GM19324 (cell line): Measurements from ENCODE around the gene PXMP4.
"Not testable (repeated sequence)": the region's sequence is repeated elsewhere in the genome, so short reads cannot be mapped to it uniquely, and the experiment has no call there.

Experiments
- ATAC-seq: cut with Tn5 transposase; IDR thresholded peaks from one replicate; pipeline ENCODE4 v1.9.1; 2021; ENCODE audit warnings: mild to moderate bottlenecking, moderate library complexity; ENCODE audit not compliant: unreplicated experiment, low FRiP score

Gene PXMP4, protein sequence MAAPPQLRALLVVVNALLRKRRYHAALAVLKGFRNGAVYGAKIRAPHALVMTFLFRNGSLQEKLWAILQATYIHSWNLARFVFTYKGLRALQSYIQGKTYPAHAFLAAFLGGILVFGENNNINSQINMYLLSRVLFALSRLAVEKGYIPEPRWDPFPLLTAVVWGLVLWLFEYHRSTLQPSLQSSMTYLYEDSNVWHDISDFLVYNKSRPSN

DNA sequence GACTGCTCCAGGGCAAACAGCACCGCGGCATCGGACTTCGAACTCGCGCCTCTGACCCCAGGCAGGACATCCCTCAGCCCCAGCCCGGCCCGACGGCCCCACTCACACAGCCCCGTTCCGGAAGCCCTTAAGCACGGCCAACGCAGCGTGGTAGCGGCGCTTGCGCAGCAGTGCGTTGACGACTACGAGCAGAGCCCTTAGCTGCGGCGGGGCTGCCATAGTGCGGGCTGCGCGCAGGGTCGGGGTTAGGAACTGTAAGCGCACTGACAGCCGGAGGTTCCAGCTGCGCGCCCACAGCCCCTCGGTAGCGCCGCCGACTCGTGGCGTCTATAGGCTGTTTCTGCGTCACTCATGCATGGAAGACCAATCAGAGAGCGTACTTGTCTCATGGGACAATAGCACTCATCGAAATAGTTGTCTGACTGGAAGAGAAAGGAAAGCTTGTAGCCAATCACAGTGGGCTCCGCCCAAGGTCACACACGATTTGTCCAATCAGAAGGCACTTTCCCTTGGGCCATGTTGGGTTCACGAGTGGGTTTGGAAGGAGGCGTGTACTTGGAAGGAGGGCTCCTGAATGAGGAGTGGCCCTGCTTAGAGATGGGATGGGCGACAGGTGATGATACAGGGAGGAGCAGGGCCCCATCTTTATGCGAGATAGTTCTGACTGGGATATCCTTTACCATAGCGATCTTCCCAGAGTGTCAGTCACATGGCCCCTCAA, at the start of gene PXMP4:
TSS of gene PXMP4 (minus strand) at position 322 of the 721 bp plus-strand sequence. CDS start at position 219, 103 bp downstream.
- peak; percentile 97 for ATAC-seq

DNA sequence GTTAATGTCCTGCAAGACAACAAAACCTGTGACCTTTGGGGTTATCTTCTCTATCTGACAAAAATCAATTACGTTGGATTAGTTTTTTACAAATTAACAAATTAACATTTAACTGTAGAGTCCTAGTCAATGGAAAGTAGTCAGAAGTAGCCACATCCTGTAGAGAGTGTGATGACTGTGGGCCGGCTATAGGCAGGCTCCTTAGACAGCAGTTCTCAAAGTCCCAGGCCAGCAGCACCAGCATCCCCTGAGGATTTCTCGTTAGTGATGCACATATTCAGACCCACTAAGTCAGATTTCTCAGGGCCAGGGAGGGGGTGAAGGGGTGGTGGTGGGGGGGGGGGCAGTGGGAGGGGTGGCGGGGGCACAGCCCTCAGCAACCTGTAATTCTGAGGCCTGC, 48.9 kb upstream of the PXMP4 start:
- ATAC-seq: no peak

DNA sequence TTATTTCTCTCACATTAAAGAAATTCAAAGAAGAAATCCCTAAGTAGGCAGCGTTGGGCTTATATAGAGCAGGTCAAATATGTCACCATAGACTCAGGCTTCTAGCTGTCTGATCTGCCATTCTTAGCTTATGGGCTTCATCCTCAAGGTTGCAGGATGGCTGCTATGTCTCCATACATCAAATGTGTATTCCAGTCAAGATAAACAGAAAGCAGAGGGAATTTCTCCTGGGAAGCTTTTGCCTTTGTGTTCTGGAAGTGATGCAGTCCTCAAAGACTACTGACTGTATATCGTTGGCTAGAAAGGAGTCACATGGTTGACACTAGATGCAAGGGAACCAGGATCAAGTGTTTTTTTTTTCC, 47.6 kb upstream of the PXMP4 start:
- ATAC-seq: no peak

DNA sequence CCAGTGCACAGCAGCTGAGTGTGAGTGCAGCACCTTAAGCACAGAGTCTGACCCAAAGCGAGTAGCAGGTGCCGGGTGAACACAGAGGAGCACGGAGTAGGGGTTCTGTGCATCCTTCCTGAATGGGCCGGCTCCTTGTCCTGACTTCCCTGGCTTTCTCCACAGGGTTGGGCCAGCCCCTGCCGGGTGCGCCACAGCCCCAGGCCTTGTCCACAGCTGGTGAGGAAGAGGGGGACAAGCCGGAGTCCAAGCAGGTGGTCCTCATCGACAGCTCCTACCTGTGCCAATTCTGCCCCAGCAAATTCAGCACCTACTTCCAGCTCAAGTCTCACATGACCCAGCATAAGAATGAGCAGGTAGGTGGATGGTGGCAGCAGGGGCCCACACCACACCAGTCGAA, 46.6 kb upstream of the PXMP4 start:
- no peak for ATAC-seq

DNA sequence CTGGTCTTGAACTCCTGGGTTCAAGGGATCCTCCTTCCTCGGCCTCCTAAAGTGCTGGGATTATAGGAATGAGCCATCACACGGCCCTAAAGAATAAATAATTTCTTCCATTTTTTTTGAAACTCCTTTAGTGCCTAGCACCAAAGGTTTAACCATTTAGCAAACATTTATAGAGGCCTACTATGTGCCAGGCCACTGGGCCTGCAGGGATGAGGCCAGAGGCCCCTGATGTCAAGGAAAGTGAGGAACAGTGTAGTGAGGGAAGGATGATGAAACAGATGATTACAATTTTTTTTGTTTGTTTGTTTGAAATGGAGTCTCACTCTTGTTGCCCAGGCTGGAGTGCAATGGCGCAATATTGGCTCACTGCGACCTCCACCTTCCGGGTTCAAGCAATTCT, 45.5 kb upstream of the PXMP4 start:
- no peak for ATAC-seq

DNA sequence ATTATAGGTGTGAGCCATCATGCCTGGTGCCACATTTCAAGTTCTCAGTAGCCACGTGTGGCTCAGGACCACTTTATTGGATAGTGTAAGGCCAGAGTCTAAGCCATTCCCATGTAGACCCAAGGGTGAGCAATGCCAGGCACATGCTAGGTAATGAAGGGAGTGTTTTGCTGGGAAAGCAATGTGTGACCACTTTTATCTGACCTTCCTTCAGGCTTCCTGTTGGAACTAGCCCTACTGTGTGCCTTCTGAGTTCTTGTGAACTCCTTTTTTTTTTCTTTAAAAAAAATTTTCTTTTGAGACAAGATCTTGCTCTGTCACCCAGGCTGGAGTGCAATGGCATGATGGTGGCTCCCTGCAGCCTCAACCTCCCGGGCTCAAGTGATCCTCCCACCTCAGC, 45.0 kb upstream of the PXMP4 start:
- ATAC-seq: no peak

DNA sequence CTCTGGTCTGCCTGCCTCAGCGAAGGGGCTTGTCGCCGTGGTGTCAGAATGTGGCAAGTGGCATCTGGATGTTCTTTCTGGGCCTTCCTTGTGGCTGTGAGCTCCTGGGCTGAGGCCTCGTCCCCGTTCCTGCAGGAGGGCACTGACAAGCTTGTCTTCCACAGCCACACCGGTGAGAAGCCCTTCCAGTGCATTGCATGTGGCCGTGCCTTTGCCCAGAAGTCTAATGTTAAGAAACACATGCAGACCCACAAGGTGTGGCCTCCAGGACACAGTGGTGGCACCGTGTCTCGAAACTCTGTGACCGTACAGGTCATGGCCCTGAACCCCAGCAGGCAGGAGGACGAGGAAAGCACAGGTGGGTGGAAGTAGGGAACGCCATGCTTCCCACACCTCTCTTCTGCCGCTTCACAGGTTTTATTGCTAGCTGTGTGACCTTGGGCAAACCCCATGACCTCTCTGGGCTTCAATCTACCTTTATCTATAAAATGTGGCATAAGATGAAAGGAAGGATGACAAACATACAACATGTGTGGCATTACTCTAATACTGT, 41.7 kb upstream of the PXMP4 start:
- no peak for ATAC-seq

DNA sequence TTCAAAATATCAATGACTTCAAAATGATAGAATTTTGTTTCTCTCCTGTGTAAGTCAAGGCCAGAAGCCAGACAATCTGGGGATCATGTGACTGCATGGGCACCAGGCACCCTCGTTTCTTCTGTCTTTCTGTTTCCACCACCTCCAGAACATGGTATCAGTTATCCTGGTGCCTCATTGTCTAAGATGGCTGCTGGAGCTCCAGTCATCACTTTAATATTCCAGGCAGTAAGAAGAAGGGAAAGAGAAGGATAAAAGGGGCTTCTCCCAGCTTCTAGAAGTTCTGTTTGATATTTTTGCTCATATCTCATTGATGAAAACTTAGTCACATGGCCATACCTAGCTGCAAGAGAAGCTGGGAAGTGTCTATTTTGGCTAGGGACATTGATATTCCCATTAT, 37.3 kb upstream of the PXMP4 start:
- no peak for ATAC-seq

DNA sequence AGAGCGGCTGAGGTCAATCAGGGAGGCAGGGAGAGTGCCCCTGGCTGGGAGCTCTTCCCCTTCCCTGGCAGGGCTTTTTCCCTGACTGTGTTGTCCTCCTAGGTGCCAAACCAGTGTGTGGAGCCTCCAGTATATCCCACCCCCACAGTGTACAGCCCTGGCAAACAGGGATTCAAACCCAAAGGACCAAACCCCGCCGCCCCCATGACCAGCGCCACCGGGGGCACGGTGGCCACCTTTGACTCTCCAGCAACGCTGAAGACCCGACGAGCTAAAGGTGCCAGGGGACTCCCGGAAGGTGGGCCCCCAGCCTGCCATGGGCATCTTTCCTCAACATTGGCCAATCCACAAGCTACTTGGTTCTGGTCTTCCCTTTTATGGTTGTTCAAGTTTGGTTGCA, 36.9 kb upstream of the PXMP4 start:
- no peak for ATAC-seq

DNA sequence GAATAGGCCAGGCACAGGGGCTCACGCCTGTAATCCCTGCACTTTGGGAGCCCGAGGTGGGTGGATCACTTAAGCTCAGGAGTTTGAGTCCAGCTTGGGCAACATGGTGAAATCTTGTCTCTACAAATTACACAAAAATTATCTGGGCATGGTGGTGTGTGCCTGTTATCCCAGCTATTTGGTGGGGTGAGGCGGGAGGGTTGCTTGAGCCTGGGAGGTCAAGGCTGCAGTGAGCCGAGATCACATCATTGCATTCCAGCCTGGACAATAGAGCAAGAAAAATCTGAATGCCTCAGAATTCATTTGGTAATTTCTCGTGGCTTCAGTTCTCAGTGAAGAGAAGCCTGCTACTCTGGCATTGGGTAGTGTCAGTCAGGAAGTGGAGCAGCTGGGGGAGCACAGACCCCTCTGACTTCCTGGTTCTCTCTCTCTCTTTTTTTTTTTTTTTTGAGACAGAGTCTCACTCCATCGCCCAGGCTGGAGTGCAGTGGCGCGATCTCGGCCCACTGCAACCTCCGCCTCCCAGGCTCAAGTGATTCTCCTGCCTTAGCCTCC, 35.9 kb upstream of the PXMP4 start:
- not testable (repeated sequence) for ATAC-seq

DNA sequence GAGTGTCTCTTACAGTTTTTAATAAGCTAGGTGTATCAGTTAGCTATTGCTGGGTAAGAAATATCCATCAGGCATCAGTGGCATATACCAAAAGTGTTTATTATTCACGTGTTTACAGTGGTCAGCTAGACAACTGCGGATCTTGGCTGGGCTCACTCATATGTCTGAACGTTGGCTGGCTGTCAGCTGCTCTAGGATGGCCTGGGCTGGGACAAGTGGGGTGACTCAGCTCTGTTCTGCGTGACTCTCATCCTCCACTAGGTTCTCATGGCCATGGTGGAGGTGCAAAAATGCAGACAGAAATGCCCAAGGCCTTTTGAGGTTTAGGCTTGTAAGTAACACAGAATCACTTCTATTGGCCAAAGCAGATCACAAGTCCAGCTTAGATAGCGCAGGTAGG, 33.7 kb upstream of the PXMP4 start:
- ATAC-seq: no peak

DNA sequence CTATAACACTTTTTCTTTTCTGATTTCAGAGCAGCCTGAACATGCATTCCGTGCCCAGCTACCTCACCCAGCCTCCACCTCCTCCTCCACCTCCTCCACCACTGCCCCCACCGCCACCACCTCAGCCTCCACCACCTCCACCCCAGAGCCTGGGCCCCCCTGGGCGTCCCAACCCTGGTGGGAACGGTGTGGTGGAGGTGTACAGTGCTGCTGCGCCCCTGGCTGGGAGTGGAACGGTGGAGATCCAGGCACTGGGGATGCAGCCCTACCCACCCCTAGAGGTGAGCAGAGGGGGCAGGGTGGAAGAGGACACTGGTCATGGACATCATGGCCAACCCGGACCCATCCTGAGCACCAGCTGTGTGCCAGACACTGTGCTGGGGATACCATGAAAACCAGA, 33.0 kb upstream of the PXMP4 start:
- no peak for ATAC-seq

DNA sequence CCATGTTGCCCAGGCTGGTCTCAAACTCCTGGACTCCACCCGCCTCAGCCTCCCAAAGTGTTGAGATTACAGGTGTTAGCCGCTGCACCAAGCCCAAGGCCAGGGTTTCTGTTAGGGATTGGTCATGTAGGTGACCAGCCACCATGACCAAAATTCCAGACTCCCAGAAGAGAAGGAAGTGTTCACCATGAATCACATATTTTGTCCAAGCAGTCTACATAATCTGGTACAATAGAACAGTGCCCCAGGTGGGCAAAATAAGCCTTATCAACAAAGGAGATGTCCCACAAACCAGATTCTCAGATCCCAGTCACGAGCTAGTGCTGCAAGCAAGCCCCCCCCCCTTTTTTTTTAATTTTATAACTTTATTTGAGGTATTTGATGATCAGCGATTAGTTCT, 31.7 kb upstream of the PXMP4 start:
- no peak for ATAC-seq

DNA sequence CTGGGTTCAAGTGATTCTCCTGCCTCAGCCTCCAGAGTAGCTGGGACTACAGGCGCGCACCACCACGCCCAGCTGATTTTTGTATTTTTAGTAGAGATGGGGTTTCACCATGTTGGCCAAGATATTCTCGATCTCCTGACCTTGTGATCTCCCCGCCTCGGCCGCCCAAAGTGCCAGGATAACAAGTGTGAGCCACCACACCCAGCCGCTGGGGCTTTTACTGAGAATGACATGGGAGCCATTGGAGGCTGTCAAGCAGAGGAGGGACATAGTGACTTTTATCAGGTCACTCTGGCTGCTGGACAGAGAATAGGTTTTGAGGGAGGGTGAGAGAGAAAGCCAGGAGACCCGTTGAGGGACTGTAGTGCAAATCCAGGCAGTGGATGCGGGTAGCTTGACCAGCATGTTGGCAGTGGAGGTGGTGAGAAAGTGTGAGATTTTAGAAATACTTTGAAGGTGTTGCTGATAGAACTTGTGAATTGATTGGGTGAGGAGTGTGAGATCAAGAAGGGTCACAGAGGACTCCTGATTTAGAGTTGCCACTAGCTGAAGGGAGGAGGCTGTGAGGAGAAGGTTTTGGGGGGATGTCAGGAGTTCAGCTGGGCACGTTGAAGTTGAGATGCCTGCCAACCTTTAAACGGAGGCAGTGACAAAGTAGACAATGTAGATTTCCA, 26.4 kb upstream of the PXMP4 start:
- no peak for ATAC-seq

DNA sequence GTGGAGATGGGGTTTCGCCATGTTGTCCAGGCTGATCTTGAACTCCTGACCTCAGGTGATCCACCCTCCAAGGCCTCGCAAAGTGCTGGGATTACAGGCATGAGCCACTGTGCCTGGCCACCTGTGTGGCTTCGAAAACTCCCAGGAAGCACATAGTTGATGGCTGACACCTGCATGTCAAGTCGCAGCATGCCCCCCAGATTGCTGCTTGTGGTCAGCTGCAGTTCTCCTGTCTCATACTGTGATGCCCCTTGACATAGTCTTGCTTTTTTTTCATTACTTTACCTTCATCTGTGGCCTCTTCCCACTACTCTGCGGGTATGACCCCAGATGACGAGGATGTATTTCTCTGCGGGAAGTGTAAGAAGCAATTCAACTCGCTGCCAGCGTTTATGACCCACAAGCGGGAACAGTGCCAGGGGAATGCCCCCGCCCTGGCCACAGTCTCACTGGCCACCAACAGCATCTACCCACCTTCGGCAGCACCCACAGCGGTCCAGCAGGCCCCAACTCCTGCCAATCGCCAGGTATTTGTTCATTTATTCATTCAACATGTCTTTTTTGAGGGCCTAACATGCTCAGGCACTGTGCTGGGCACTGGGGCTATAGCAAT, 24.8 kb upstream of the PXMP4 start:
- ATAC-seq: no peak

DNA sequence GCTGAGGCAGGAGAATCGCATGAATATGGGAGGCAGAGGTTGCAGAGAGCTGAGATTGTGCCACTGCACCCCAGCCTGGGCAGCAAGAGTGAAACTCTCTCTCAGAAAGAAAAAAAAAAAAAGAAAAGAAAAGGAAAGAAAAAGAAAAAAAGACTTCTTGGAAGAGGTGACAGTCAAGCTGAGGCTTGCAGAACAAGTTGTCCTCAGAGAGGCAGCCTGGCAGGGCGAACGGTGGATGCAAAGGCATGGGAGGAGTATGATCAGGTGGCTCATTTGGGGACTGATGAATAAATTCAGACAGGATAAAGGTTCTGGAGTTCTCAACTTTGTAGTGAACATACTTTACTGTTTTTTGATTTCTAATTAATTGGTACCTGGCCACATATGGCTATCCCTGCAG, 24.1 kb upstream of the PXMP4 start:
- no peak for ATAC-seq

DNA sequence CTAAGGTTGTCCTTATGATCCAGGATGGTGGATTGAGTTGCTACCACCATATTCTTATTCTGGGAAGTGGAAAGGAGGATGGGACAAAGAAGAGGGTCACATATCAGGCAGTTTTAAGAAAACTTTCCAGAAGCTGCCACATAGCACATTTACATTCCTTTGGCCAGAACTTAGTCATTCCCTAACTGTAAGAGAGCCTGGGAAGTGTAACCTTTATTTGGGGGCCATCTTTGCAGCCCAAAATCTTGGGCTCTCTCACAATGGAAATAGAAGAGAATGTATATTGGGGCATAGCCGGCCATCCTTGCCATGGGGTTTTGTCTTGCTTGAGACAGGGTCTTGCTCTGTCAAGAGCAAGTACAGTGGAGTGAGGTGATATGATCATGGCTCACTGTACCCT, 20.1 kb upstream of the PXMP4 start:
- ATAC-seq: no peak

DNA sequence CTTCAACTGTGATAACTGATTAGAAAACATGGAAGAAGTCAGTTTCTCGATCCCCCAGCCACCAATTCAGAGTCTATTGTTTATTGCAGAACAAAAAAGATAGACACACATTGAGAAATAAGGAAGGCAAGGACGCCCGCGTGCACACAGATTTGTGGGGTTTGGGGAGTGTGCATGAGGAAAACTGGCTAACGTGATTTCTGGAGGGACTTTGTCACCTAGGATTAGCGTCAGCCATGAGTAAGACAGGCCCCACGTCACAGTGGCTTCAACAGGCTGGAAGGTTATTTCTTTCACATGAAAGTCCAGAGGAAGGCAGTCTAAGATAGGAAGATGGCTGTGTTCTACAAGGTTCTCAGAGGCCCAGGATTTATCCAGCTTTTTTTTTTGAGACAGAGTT, 19.4 kb upstream of the PXMP4 start:
- no peak for ATAC-seq

DNA sequence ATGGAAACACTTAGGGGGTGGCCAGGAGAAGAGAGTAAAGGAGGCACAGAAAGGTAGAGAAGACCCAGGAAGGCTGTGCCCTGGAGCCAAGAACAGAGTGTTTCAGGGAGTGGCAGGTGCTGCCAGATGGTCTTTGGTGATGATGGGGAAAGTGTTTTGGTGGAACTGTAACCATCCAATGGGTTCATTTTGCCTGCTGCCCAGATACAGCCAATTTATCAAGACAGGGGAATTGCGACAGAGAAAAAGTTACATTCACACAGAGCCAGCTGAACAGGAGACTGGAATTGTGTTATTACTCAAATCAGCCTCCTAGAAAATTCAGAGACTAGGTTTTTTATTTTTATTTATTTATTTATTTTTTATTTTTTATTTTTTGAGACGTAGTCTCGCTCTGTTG, 16.9 kb upstream of the PXMP4 start:
- no peak for ATAC-seq

DNA sequence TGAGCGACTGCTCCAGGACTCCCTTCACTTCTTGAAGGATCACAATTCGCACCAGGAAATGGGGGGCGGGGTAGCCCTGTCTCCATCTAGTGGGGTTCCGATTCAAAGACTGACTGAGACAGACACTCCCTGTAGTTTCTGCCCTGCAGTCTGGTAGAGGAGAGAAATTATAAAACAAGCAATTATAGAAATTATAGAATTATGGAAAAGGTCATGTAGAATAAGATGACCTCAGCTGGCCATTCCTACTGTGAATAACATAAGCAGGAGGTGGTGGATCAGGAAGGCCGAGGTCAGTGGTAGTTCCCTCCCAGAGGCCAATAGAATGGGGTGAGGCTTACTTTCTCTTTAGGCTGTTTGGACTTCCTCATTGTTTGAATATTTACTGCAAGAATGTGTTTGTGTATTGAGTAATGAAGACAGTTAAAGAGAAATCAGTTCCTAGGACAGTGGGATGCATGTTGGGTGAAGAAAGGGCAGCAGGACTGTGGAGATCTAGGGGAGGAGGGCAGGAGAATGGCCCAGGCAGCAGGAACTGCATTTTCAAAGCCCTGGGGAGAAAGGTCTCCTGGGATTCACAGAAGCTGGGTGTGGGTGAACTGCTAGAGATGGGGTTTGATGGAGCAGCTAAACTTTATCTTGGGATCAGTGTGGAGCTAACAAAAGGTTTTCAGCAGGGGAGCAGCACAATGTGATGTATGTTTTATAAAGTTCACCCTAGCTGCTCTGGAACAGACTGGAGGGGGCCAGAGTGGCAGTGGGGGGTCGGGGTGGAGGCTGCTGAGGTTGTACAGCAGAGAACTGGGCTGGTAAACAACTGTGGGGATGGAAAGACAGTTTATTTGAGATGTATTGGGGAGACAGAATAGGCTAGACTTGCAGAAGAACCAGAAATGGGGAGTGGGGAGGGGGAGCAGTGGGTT, 13.8 kb upstream of the PXMP4 start:
- ATAC-seq: no peak
